Measurements from ENCODE around the gene ASIC2. TPM values are rescaled to one million over a fixed set of nuclear protein-coding genes. Genes with fewer than 3 reads are reported as not detected.

The ASIC2 gene
- total and polyA plus RNA-seq, 2 donors (not counting 3 experiments of a cell fraction or from before 2014, with no cell fraction given) = not detected

DNA sequence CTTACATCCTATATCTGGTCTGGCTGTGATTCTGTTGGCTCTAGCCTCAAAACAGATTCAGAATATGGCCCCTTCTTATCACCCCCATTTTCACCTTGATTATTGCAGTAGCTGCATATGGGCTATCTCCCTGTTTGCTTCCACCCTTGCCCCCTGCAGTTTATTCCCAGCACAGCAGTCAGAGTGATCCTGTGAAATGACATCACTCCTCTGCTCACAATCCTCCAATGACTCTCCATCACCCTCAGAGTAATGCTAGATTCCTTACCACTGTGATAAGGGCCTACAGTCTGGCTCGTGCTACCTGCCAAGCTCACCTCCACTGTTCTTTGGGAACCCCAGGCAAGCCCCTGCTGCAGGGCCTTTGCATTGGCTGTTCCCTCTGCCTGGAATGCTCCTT is 92.5 kb downstream of the ASIC2 start:
- intact Hi-C loops (cut with micrococcal nuclease) (no loop called here), dilution Hi-C loops (cut with MboI; ENCODE audit: extremely low pct_ligation_motif_present, low sequenced_read_pairs) (no loop called here)
- Histone ChIP-seq H3K9me3 (replicated peaks; ENCODE audit: control insufficient read depth, insufficient read depth, low read length) (no peaks in the 10 kb centered on the region), H3K4me2 (ENCODE audit: insufficient read depth, low read length) (no peak overlapping the region), H4K20me1 (replicated peaks; ENCODE audit: control insufficient read depth, extremely low read depth, insufficient read depth, low read length) (no peaks in the 10 kb centered on the region), H3K9me1 (replicated peaks; ENCODE audit: control insufficient read depth, extremely low read depth, insufficient read depth, low read length) (no peaks in the 10 kb centered on the region), H3K79me2 (ENCODE audit: control insufficient read depth, insufficient read depth, low read length) (no peaks in the 10 kb centered on the region), H3K9ac (replicated peaks; ENCODE audit: extremely low read depth, insufficient read depth, low read length) (no peak overlapping the region), H2AFZ (ENCODE audit: low read depth, low read length) (no peak overlapping the region), H3K27me3 (ENCODE audit: control insufficient read depth in 2 of 2, insufficient read depth in 2 of 2, low read length in 2 of 2) (no peaks in the 10 kb centered on the region), H3K4me3 (replicated peaks in 1 of 3; ENCODE audit: insufficient read depth in 1 of 3, low read depth in 1 of 3, low read length in 3 of 3) (no peak overlapping the region), H3K27ac (ENCODE audit: insufficient read depth, low read depth, low read length) (no peak overlapping the region), H3K36me3 (ENCODE audit: control insufficient read depth in 2 of 2, extremely low read depth in 1 of 2, insufficient read depth in 2 of 2, low read length in 2 of 2) (no peaks in the 10 kb centered on the region), H3K4me1 (ENCODE audit: control insufficient read depth, extremely low read depth, insufficient read depth, low read length) (no peaks in the 10 kb centered on the region)
- TF ChIP-seq MAX (IDR thresholded peaks at IDR 0.05; ENCODE audit: insufficient read depth, insufficient read length) = no peak
- no peak for TF ChIP-seq FOS (IDR thresholded peaks at IDR 0.05; ENCODE audit: borderline replicate concordance, insufficient read depth, low read length)
- no peak for TF ChIP-seq MYC (IDR thresholded peaks at IDR 0.05; ENCODE audit: low read depth, low read length)
- no peak for TF ChIP-seq CTCF (IDR thresholded peaks at IDR 0.05; ENCODE audit: extremely low read depth in 1 of 2, insufficient read depth in 1 of 2, low read depth in 1 of 2, low read length in 2 of 2)
- no peak for TF ChIP-seq GATA2 (IDR thresholded peaks at IDR 0.05; ENCODE audit: insufficient read depth, insufficient read length, low read depth, low read length)
- TF ChIP-seq POLR2A (IDR thresholded peaks at IDR 0.05; ENCODE audit: low read depth, low read length) = no peak
- TF ChIP-seq POLR2AphosphoS5 (IDR thresholded peaks at IDR 0.05; ENCODE audit: insufficient read depth, low read depth, low read length) = no peak
- no peak for TF ChIP-seq JUN (IDR thresholded peaks at IDR 0.05; ENCODE audit: borderline replicate concordance, insufficient read depth, insufficient read length, low read depth)
- TF ChIP-seq EZH2 (IDR thresholded peaks at IDR 0.05; ENCODE audit: borderline replicate concordance, low read depth, low read length, severe bottlenecking) = no peak
- FAIRE-seq (no peak), DNase-seq (ENCODE audit: low read depth, low spot score) (no peak)
- BruUV-seq (replicated peaks) = no TSS peak
- ChIA-PET CTCF (interaction anchor here (1.1 kb wide), 1 partner anchor 22 kb away, joined by 3 read pairs; no protein-coding TSS in a partner anchor), POLR2A (no interaction called here)

All from endothelial cell of umbilical vein (primary cell).